Vagina (tissue), 2 donors: Measurements from ENCODE around the gene COL26A1.

ENCODE experiments used
- POLR2A ChIP-seq, 2 donors: fragments of 450-650 bp; IDR thresholded peaks; one replicate each; pipeline ENCODE4 v1.6.1; 2017; ENCODE audit warnings: antibody characterized with exemption in 2 of 2, mild to moderate bottlenecking in 2 of 2, moderate library complexity in 2 of 2
- POLR2AphosphoS5 ChIP-seq, 2 donors: sonication (generic); formaldehyde crosslinking; IDR thresholded peaks; one replicate each; pipeline ENCODE4 v1.9.0; 2017; ENCODE audit warnings: antibody characterized with exemption in 2 of 2, mild to moderate bottlenecking in 2 of 2, low read depth in 1 of 2; ENCODE audit not compliant: insufficient read depth in 1 of 2
- TF ChIP-seq, protein P1 (sequence below), 3 experiments: fragments of 450-650 bp in 2 of 3; fragments of 200-600 bp in 1 of 3; sonication (generic) in 1 of 3; IDR thresholded peaks; one replicate each; pipeline ENCODE4 v1.5.1; 2017 to 2019; ENCODE audit warnings: antibody characterized with exemption in 3 of 3, mild to moderate bottlenecking in 2 of 3, moderate library complexity in 2 of 3

DNA sequence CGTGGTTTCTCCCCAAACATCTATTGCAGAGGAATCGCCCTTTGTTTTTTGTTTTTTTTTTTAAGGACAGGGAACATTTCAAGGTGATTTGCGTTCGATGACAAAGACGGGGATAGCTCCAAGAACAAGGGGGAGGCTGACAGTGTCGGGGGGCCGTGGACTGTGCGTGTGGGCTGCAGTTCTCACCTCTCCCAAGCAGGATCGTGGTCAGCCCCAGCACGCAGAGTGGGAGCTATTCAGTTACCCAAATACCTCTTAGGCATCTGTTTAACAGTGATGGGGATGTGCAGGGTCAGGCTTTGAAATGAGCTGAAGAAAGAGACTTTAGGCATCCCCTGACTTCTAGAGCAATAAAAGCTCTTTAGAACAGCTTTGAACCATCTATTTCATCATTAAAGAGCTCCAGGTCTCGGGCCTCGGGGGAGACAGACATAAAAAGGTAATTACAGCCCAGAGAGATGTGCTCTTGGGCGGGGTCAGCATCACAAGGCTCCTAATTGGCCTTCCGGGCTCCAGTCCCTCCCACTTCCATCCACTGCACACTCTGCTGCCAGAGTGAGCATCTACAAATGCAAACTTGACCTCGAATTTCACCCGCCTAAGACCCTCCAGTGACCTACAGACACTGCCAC is 169.2 kb downstream of the COL26A1 start:
- TF ChIP-seq, protein P1, sequence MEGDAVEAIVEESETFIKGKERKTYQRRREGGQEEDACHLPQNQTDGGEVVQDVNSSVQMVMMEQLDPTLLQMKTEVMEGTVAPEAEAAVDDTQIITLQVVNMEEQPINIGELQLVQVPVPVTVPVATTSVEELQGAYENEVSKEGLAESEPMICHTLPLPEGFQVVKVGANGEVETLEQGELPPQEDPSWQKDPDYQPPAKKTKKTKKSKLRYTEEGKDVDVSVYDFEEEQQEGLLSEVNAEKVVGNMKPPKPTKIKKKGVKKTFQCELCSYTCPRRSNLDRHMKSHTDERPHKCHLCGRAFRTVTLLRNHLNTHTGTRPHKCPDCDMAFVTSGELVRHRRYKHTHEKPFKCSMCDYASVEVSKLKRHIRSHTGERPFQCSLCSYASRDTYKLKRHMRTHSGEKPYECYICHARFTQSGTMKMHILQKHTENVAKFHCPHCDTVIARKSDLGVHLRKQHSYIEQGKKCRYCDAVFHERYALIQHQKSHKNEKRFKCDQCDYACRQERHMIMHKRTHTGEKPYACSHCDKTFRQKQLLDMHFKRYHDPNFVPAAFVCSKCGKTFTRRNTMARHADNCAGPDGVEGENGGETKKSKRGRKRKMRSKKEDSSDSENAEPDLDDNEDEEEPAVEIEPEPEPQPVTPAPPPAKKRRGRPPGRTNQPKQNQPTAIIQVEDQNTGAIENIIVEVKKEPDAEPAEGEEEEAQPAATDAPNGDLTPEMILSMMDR (IDR thresholded peaks at IDR 0.05), result no peak
- no peak for TF ChIP-seq POLR2A (IDR thresholded peaks at IDR 0.05)
- TF ChIP-seq POLR2AphosphoS5 (IDR thresholded peaks at IDR 0.05; ENCODE audit: insufficient read depth in 1 of 2, low read depth in 1 of 2), result no peak
